Fibroblast of peridontal ligament (primary cell): ENCODE data around the gene TCP11L1.
"Not testable (repeated sequence)": the region's sequence is repeated elsewhere in the genome, so short reads cannot be mapped to it uniquely, and the experiment has no call there.

Source experiments
- DNase-seq: peaks from one replicate; pipeline ENCODE4 v3.0.0-alpha.2; 2010; ENCODE audit errors: extremely low read depth

Gene TCP11L1

DNA sequence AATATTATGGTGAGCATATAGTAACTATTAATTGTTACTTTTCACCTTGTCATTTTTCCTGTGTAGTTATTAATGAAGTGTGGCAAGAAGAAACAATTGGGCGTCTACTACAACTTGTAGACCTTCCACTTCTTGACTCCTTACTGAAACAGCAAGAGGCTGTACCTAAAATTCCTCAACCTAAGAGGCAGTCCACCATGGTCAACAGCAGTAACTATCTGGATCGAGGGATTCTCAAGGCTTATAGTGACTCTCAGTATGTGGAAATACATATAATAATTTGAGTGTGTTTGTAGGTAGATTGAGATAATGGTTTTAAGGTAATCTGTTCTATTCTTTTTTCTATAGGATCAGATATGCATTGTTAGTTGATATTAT, 10.8 kb upstream of the TCP11L1 start:
- no peak for DNase-seq

GRCh38 chr11:33029218-33029617, 10.2 kb upstream of the TCP11L1 start:
- not testable (repeated sequence) for DNase-seq

- DNase-seq, result no peak
Observed at GRCh38 chr11:33033493-33033892, 5.9 kb upstream of the TCP11L1 start.

- DNase-seq, result no peak
Observed at GRCh38 chr11:33035011-33035410, 4.4 kb upstream of the TCP11L1 start.

GRCh38 chr11:33040033-33040861, 875 bp downstream of the TCP11L1 start:
- peak; percentile 47 for DNase-seq

DNA sequence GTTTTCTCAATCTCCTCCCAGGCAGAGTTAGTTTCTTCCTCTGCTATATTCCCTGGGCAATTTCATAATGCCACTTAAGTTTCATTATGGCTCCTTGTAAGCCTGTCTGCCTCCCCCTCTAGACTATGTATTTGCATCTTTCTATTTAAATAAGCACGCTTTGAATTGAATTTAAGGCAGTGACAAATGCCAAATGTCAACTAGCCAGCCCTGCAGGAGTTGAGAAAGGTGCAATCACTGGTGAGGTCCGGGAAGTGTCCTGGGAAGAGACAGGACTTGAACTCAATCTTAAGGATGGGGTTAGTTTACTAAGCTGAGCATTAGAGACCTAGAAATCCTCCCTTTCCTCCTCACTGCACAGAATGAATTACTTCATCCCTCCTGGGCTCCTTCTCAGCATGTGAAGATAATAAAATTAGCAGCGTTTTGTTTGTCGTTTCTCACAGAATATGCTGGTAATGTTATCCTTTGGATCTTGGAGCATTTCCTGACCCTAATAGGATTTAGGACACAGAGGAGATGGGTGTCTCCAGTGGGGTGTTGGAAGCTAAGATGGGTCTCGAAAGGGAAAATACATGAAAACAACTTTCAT, 1.6 kb downstream of the TCP11L1 start:
- no peak for DNase-seq

- DNase-seq, result no peak
Observed at GRCh38 chr11:33043221-33043830, 4.0 kb downstream of the TCP11L1 start.

DNA sequence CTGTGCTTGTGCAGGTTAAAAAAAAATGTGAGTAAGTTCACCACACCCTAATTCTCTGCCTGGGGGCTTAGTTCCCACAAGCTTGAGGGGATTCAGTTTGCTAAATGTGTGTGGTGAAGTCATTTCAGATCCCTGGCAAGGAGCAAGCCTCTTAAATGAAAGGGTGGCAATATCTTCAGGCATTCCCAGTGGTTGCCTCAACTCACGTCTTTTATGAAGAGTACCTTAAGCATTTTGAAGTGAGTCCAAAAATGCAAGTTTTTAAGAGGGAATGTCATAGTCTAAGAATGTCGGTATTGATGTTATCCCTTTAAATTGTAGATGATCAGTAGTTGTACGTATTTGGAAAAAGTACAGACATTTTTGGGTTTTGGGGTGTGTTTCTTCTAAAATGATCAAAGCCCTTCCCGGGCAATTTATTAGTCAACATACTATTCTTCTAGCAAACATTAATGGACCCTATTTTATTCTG, 4.9 kb downstream of the TCP11L1 start:
- DNase-seq, result no peak

DNA sequence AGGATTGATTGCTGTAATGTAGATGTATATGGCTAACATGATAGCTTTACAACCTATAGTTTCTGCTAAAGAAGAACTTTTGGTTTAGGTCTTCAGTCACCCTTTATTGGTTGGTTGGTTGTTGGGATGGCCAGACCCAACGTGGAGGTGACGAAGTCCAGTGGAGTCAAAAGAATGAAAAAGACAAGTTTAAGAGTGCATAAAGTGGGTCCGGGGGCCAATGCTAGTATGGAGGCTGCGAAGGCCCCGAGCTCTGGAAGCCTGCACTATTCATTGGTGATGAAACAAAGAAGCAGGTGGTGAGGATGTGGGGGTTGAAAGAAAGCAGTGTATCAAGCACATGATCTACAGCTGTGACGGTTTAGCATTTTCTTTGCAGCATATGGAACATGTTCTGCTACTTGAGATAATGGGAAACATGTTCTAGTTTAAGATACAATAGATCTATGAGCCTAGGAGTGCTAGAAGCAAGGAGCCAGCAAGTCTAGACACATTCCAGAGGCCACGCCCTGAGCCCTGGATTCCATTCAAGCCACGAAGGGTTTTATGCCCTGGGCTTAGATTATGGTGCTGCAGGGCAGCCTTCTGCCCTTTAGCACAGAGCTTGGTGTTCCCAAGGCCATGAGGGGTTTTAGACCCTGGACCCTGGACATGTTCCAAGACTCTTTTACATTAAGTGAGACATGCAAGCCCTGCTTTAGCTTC, 6.3 kb downstream of the TCP11L1 start:
- no peak for DNase-seq

GRCh38 chr11:33048701-33049100, 9.3 kb downstream of the TCP11L1 start:
- not testable (repeated sequence) for DNase-seq

- DNase-seq, result not testable (repeated sequence)
Observed at GRCh38 chr11:33049565-33050408, 10.4 kb downstream of the TCP11L1 start.

GRCh38 chr11:33052231-33052630, 12.9 kb downstream of the TCP11L1 start:
- DNase-seq, result no peak

DNA sequence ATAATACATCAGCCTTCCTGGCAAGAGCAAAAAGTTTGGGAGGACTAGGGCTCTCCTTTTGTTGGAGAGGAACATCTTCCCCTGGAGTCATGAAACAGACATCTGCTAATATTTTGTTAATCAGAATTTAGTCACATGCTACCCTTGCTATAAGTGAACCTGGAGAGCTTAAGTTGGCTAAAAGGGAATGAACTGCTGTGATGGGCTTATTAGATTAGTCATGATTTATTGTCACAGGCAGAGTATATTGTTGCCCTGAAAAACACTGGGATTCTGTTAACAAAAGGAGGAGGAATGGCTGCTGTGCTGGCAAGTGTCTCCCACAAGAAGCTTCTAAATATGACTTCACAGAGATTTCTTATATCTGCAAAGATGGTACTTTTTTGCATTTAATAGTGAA, 16.0 kb downstream of the TCP11L1 start:
- DNase-seq, result no peak

- DNase-seq, result no peak
Observed at GRCh38 chr11:33057284-33057683, 17.9 kb downstream of the TCP11L1 start.

DNA sequence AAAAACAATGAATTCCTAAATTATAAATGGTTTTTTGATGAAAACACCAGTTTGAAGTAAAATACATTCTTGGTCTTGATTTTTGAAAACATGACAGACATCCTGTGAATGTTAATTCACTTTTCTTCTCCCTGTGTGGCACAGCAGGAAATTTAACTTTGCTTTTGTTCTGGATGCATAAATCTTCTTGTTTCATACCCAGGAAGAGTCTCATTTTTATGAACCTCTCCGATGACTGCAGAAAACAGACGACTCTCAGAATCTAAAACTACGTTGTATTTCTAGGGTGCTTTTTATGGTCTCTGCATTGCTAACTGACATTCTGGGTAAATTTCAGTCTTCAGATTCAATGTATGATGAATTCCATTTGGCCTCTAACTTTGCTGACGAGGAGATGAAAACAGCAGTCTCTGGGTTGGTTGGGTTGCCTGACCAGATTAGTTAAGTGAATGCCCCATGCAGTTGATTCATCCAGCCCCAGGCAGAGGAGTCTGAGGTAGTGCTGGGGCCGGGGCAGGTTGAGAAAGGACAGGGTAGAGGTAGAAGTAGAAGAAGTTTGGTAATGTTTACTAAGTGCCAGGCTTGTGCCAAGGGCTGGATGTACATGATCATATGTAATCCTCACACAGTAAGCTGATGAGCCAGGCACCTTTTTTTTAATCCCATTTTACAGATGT, 20.1 kb downstream of the TCP11L1 start:
- no peak for DNase-seq

GRCh38 chr11:33060271-33060670, 20.9 kb downstream of the TCP11L1 start:
- DNase-seq, result no peak

DNA sequence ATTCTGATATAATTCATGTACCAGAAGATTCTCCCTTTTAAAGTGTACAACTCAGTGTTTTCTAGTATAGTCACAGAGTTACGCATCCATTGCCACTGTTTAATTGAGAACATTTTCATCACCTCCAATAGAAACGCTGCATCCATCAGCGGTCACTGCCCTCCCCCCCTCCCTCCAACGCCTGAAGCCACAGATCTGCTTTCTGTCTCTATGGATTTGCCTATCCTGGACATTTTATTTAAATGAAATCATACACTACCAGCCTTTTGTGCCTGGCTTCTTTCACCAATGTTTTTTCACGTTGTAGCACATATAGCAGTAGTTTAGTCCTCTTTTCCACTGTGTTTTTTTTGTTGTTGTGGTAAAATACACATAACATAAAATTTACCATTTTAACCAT, 22.8 kb downstream of the TCP11L1 start:
- peak; percentile 24 for DNase-seq

GRCh38 chr11:33063326-33063881, 24.0 kb downstream of the TCP11L1 start:
- peak; percentile 75 for DNase-seq

- peak; percentile 50 for DNase-seq
Observed at GRCh38 chr11:33064033-33064825, 24.9 kb downstream of the TCP11L1 start.

GRCh38 chr11:33064866-33065265, 25.5 kb downstream of the TCP11L1 start:
- no peak for DNase-seq
